HG03342 (cell line): ENCODE measurements around the gene POLR2E.

Experiments used
- ATAC-seq: cut with Tn5 transposase; IDR thresholded peaks from one replicate; pipeline ENCODE4 v1.9.1; 2021; ENCODE audit warnings: mild to moderate bottlenecking, moderate library complexity; ENCODE audit not compliant: unreplicated experiment

The POLR2E gene

DNA sequence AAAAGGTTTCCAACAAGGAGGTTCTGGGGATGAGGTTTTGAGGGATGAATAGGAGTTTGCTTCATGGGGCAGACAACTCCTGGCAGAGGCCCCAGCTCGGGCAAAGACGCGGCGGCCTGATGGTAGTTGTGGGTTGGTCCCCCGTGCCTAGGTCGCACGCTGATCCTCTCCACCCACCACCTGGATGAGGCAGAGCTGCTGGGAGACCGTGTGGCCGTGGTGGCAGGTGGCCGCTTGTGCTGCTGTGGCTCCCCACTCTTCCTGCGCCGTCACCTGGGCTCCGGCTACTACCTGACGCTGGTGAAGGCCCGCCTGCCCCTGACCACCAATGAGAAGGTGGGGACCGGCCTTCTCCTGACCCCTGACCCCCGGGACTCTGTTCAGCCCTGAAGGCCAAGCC is 43.4 kb downstream of the POLR2E start:
- no peak for ATAC-seq

DNA sequence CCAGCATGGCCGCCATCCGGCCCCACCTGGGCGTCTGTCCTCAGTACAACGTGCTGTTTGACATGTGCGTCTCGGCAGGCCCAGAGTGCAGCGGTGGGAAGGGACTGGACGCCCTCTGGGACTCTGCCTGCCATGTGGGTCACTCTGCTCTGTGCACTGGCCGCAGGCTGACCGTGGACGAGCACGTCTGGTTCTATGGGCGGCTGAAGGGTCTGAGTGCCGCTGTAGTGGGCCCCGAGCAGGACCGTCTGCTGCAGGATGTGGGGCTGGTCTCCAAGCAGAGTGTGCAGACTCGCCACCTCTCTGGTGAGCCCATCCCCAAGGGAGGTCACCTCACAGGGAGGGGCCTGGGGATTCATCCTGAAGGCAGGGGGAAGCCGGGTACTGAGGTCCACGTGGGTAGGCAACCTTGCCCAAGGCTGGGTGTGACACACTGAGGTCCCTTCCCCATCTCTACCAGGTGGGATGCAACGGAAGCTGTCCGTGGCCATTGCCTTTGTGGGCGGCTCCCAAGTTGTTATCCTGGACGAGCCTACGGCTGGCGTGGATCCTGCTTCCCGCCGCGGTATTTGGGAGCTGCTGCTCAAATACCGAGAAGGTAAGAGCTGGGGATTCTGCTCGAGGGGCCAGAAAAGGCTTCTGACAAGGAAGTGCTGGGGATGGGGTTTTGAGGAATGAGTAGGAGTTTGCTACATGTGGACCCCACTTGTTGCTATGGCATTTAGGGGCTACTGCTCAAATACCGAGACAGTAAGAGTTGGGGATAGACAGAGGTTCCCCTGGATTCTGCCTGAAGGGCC is 44.0 kb downstream of the POLR2E start:
- no peak for ATAC-seq

DNA sequence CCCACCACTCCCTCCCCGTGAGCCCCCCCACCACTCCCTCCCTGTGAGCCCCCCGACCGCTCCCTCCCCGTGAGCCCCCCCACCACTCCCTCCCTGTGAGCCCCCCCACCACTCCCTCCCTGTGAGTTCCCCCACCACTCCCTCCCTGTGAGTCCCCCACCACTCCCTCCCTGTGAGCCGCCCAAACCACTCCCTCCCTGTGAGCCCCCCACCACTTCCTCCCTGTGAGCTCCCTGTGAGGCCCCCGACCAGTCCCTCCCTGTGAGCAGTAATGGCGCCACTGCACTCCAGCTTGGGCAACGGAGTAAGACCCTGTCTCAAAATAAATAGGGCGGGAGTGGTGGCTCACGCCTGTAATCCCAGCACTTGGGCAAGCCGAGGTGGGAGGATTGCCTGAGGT is 45.4 kb downstream of the POLR2E start:
- ATAC-seq = no peak

DNA sequence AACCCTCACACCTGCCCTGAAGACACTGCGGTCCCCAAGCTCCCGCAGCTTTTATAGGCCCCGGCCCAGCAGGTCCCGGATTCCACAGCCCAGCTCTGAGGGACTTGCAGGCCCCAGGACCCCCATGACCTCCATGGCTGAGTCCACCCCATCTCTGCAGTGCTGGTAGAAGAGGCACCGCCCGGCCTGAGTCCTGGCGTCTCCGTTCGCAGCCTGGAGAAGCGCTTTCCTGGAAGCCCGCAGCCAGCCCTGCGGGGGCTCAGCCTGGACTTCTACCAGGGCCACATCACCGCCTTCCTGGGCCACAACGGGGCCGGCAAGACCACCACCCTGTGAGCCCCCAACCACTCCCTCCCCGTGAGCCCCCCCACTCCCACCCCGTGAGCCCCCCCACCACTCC is 46.1 kb downstream of the POLR2E start:
- ATAC-seq = no peak

DNA sequence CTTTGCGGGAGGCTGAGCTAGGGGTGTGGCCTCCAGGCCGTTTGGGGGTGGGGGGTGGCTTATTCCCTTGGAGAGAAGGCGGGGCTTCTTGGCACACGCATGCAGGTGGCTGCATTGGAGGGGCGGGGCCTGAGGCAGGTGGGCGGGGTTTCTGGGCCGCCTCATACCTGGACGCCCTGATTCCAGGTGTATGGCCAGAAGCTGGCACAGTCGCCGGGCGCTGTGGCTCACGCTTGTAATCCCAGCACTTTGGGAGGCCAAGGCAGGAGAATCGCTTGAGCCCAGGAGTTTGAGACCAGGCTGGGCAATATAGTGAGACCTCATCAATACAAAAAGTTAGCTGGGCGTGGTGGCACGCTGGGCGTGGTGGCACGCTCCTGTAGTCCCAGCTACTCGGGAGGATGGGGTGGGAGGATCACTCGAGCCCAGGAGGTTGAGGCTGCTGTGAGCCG is 47.5 kb downstream of the POLR2E start:
- no peak for ATAC-seq

DNA sequence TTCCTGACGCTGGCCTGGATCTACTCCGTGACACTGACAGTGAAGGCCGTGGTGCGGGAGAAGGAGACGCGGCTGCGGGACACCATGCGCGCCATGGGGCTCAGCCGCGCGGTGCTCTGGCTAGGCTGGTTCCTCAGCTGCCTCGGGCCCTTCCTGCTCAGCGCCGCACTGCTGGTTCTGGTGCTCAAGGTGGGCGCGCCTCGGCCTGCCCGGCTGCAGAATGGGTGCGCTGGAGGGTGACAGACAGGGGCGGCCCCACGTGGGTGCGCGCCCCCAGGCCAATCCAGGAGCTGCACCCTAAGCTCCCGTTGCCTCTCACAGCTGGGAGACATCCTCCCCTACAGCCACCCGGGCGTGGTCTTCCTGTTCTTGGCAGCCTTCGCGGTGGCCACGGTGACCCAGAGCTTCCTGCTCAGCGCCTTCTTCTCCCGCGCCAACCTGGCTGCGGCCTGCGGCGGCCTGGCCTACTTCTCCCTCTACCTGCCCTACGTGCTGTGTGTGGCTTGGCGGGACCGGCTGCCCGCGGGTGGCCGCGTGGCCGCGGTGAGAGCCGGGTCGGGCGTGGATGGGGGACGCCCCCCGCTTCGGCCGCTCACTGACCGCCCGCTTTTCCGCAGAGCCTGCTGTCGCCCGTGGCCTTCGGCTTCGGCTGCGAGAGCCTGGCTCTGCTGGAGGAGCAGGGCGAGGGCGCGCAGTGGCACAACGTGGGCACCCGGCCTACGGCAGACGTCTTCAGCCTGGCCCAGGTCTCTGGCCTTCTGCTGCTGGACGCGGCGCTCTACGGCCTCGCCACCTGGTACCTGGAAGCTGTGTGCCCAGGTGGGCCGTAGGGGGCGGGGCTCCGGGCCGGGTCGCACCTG is 48.1 kb downstream of the POLR2E start:
- no peak for ATAC-seq

DNA sequence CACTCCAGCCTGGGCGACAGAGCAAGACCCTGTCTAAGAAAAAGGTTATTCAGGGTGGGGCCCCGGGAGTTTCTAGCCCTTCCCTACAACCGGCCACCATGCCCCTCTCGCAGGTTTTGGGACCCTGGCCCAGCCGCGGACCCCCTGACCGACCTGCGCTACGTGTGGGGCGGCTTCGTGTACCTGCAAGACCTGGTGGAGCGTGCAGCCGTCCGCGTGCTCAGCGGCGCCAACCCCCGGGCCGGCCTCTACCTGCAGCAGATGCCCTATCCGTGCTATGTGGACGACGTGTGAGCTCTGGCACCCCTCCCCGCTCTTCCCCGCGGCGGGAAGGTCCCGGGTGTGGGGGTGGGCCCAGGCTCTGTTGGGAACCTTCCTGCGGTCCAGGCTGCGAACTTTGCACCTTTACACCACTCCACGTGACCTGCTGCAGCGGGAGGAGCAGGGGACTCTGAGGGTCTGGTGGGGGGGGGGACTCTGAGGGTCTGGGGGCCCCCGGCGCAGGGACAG is 49.0 kb downstream of the POLR2E start:
- no peak for ATAC-seq

DNA sequence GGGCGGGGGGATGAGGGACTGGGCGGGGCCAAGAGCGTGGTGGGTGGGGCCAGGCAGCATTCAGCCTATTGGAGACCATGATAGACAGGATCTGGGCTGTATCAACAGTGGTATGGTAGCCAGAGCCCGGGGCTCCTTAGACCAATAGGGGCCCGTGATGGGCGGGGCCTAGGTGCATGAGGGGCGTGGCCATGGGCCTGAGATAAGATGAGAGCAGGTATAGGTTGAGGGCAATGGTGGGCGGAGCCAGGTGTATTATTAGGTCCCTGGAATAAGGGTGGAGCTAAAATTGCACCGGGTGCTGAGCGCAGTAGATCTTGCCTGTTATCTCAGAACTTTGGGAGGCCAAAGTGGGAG is 50.0 kb downstream of the POLR2E start:
- no peak for ATAC-seq

DNA sequence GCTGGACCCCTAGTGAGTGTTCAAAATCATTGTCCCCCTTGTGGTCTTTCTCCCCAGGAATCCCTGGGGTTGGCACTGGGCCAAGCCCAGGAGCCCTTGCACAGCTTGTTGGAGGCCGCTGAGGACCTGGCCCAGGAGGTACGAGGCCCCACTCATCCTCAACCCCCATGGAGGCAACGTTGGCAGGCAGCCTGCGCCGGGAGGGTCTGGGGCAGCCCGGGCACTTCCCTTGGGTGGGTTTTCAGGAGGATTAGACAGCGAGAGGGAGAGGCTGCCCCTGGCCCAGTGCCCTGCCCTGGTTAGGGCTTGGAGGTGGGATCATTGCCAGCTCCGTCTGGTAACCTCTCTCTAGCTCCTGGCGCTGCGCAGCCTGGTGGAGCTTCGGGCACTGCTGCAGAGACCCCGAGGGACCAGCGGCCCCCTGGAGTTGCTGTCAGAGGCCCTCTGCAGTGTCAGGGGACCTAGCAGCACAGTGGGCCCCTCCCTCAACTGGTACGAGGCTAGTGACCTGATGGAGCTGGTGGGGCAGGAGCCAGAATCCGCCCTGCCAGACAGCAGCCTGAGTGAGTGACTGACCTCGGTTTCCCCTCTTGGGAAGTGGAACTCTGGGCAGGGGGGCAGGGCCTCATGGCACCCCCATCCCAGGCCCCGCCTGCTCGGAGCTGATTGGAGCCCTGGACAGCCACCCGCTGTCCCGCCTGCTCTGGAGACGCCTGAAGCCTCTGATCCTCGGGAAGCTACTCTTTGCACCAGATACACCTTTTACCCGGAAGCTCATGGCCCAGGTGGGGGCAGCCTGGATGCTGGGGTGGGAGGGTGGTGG is 52.3 kb downstream of the POLR2E start:
- no peak for ATAC-seq

DNA sequence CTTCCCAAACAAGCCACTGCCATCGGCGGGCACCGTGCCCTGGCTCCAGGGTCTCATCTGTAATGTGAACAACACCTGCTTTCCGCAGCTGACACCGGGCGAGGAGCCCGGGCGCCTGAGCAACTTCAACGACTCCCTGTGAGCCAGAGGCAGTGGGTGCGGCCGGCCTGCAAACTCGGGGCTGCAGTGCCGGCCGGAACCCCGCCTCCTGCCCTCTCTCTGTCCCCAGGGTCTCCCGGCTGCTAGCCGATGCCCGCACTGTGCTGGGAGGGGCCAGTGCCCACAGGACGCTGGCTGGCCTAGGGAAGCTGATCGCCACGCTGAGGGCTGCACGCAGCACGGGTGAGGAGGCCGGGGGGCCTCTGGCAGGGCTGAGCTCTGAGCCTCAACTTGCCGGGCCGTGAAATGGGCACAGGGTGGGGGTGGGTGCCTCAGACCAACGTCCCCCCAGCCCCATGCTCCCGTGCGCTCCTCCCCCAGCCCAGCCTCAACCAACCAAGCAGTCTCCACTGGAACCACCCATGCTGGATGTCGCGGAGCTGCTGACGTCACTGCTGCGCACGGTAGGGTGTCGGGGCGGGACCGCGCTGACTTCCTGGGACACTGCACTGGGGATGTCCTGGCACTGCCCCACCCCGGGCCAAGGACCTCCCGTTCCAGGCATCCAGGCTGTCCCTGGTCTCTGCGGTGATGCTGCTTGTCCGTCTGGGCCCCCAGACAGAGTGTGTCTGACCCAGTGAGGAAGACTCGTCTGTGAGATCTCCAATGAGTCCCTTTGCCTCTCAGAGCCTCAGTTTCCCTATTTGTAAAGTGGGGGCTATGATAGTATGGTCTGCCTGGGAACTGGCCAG is 53.1 kb downstream of the POLR2E start:
- no peak for ATAC-seq

DNA sequence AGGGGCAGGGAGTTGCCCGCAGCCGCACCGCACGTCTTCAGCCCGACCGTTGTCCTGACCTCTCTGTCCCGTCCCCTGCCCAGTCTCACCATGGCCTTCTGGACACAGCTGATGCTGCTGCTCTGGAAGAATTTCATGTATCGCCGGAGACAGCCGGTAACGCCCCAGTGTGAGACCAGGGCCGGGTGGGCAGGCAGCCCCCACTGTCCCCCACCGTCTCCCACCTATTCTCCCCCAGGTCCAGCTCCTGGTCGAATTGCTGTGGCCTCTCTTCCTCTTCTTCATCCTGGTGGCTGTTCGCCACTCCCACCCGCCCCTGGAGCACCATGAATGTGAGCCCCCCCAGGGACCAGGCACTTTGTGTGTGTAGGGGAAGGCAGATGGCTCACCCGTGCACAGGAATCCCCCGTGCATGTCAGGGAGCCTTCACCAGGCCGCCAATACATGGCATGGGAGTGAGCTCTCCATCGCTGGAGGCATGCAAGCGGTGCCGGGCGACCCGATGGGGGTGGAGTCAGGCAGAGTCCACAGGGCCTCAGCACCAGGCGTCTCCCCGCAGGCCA is 53.8 kb downstream of the POLR2E start:
- no peak for ATAC-seq

DNA sequence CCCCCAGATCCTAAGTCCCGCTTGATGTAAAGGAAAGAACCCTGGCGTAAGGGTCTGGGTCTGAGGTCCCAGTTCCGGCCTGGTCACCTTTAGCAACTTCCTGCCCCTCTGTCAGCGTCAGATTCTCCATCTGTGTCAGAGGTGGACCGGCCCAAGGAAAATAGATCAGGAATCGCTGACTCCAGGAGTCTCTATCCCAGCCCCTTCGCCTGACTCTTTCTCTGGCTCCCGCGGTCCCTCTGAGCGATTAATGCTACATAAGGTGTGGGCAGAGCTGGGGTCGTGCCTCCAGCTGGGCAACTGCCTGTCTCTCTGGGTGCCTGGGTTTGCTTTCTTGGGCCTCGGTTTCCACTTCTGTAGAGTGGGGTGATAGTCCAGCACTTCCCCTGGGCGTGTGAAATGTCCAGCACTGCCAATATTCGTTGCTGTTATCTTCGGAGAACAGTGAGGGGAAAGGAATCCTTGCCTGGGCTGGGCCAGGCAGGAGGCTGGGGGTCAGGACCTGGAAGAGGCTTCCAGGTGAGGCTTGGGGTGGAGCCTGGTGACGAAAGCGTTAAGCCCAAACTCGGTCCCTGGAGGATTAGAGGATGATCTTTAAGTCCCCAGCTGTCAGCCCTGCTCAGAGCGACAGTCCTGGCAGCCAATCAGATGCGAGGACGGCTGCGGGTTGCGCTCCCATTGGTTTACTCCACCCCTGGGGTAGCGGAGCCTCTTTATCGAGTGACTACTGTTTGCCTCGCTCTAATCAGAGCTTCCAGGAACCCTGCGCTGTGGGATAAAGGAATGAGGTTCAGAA is 54.5 kb downstream of the POLR2E start:
- ATAC-seq = peak; percentile 37

DNA sequence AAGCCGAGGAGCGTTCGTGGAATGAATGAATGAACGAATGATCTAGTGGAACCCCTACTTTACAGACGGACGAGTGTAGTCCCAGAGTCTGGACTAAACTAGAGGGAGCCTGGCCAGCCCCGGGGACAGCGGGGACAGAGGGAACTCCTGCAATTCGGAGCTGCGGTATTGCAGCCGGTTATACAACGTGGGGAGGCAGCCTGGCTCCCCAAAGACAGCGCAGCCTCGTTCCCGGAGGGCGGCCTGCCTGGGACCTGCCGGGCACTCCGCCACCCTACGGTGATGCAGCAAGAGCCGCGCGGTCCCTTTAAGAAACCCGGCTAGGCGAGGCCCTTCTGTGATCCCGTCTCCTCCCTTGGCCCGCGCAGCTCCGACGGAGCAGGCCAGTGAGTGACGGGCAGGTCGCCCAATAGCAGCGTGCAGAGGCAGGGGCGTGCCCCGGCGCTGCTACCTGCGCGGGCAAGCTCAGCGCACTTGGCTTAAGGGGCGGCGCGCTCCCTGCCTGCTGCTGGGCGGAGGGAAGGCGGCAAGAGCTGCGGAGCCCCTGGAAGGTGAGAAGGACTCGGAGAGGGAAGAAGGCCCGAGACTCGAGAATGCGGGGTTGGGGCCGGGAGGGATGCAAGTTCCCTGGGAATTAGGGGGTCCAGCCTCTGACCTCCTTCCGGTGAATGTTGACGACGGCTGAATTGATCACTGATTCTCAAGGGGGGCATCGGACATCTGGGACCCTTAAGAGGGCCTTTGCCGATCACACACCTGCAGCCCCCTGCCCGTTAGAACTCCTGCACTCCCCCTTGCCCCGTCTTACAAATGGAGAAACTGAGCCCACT is 55.3 kb downstream of the POLR2E start, which contains the start of gene ABCA7:
TSS of gene ABCA7 (plus strand) at position 462 of the 830 bp plus-strand sequence. CDS start 1,255 bp downstream, outside the sequence.
- peak; percentile 78 for ATAC-seq

DNA sequence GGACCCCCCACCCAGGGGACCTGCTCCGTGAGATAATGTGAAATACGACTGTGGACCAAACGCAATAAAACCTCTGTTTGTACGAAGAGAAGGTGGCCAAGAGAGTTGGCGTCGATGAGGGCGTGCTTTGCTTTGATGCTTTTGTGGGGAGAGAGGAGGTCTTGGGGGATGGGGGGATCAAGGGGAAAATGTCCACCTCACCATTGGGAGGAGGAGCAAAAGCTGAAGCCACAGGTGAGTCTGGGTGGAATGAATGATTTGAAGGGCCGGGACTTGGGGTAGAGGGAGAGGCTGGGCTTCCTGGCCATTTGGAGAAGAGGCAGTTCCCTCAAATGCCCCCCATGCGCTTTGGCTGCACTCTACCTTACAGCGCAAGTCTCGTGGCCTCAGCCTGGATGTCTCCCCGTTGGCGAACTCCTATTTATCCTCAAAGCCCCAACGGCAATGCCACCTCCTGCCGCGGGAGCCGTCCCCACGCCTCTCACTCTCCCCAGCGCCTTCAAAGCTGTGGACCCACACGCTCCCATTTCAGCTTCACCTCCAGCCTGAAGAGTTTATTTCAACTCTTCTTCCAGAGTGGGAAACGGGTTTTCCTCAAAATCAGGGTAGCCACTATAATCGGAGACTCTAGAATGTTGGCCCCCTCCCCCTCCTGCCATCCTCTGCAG is 56.1 kb downstream of the POLR2E start:
- no peak for ATAC-seq

DNA sequence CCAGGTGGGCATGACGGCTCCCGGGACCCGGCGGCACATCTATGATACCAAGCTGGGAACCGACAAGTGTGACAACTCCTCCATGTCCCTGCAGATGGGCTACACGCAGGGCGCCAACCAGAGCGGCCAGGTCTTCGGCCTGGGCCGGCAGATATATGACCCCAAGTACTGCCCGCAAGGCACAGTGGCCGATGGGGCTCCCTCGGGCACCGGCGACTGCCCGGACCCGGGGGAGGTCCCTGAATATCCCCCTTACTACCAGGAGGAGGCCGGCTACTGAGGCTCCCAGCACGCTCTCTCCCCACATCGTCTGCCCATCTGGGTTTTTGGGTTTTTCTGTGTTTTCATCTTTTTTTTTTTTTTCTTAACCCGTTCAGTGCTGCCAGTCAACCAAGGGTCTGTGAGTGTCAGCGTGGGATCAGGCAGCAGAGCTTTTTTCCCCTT is 57.5 kb downstream of the POLR2E start:
- ATAC-seq = no peak
